IMR-90 (cell line): ENCODE measurements around the gene BCAS3. TPM values are rescaled to one million over a fixed set of nuclear protein-coding genes. Genes with fewer than 3 reads are reported as not detected.

Source experiments
- ATAC-seq: fragments of 200-7000 bp; cut with Tn5 transposase; 2 replicates; pipeline ENCODE4 v1.9.1; 2020; ENCODE audit warnings: low read depth, mild to moderate bottlenecking, moderate library complexity
- BruUV-seq: library from RNA; stranded (reverse); fragments of 400-500 nt; replicated peaks from 2 replicates; lab custom pipeline; 2021; lab: Mats Ljungman, UMichigan
- CTCF ChIA-PET: fragments of 300-600 bp; formaldehyde crosslinking; extraction: SDS; loops from one replicate; lab custom pipeline; 2021; ENCODE audit warnings: antibody characterized with exemption; lab: Yijun Ruan, JAX
- POLR2A ChIA-PET: fragments of 300-600 bp; sonication (Branson Sonifier 250); formaldehyde crosslinking; loops from one replicate; lab custom pipeline; 2022; ENCODE audit warnings: antibody characterized with exemption; ENCODE audit not compliant: unreplicated experiment; lab: Charles Lee
- DNase-seq: peaks from one replicate; pipeline ENCODE4 v3.0.0; 2013
- H2AFZ ChIP-seq: replicated peaks from 2 replicates; pipeline ENCODE3; 2013; ENCODE audit warnings: low read length, mild to moderate bottlenecking; ENCODE audit not compliant: poor library complexity
- H2AK5ac ChIP-seq: 2 replicates; pipeline ENCODE4 v1.6.1; 2013; ENCODE audit warnings: low read depth, low read length, inconsistent platforms
- H2AK9ac ChIP-seq: replicated peaks from 2 replicates; pipeline ENCODE3; 2013; ENCODE audit warnings: mild to moderate bottlenecking, low read depth, low read length, moderate library complexity; ENCODE audit not compliant: poor library complexity
- H2BK120ac ChIP-seq: 2 replicates; pipeline ENCODE4 v1.6.1; 2013; ENCODE audit warnings: low read depth, low read length, inconsistent platforms
- H2BK15ac ChIP-seq: 3 replicates; pipeline ENCODE4 v1.6.1; 2013; ENCODE audit warnings: low read depth, low read length, inconsistent platforms
- H2BK20ac ChIP-seq: 2 replicates; pipeline ENCODE4 v1.6.1; 2013; ENCODE audit warnings: low read depth, mild to moderate bottlenecking, inconsistent platforms, low read length, moderate library complexity
- H2BK5ac ChIP-seq: 2 replicates; pipeline ENCODE4 v1.6.1; 2013; ENCODE audit warnings: mild to moderate bottlenecking, low read depth, low read length, inconsistent platforms; ENCODE audit not compliant: poor library complexity, severe bottlenecking
- H3K14ac ChIP-seq: replicated peaks from 2 replicates; pipeline ENCODE4 v1.6.1; 2013; ENCODE audit warnings: low read depth, low read length, inconsistent platforms
- H3K18ac ChIP-seq: 2 replicates; pipeline ENCODE4 v1.6.1; 2013; ENCODE audit warnings: low read depth, low read length, control low read depth
- H3K23ac ChIP-seq: 2 replicates; pipeline ENCODE4 v1.6.1; 2013; ENCODE audit warnings: low read depth, low read length, inconsistent platforms
- H3K27ac ChIP-seq: 2 replicates; pipeline ENCODE4 v1.5.1; 2013; ENCODE audit warnings: mild to moderate bottlenecking, control low read depth, low read length; ENCODE audit not compliant: insufficient read depth
- H3K27me3 ChIP-seq: 2 replicates; pipeline ENCODE4 v1.6.1; 2013; ENCODE audit warnings: low read length; ENCODE audit not compliant: control insufficient read depth, insufficient read depth
- H3K36me3 ChIP-seq: 2 replicates; pipeline ENCODE4 v1.6.1; 2013; ENCODE audit warnings: low read length, mixed read lengths; ENCODE audit not compliant: control insufficient read depth, insufficient read depth
- H3K4ac ChIP-seq: 2 replicates; pipeline ENCODE4 v1.6.1; 2013; ENCODE audit warnings: low read depth, low read length, inconsistent platforms
- H3K4me1 ChIP-seq: 2 replicates; pipeline ENCODE4 v1.6.1; 2013; ENCODE audit warnings: low read length, mixed read lengths; ENCODE audit not compliant: control insufficient read depth, insufficient read depth
- H3K4me2 ChIP-seq: 2 replicates; pipeline ENCODE4 v1.6.1; 2013; ENCODE audit warnings: low read depth, mild to moderate bottlenecking, control low read depth, low read length, moderate library complexity
- H3K4me3 ChIP-seq: 2 replicates; pipeline ENCODE4 v1.5.1; 2013; ENCODE audit warnings: low read depth, mild to moderate bottlenecking, control low read depth, low read length, moderate library complexity; ENCODE audit not compliant: insufficient read depth
- H3K56ac ChIP-seq: 2 replicates; pipeline ENCODE4 v1.6.1; 2013; ENCODE audit warnings: low read length, inconsistent platforms; ENCODE audit not compliant: insufficient read depth; ENCODE audit errors: extremely low read depth
- H3K79me1 ChIP-seq, 2 experiments: 2 replicates each; pipeline ENCODE4 v1.6.1; 2013; ENCODE audit warnings: low read length in 2 of 2, inconsistent platforms in 1 of 2, low read depth in 1 of 2
- H3K9ac ChIP-seq: 2 replicates; pipeline ENCODE4 v1.6.1; 2013; ENCODE audit warnings: low read depth, low read length, control low read depth
- H3K9me1 ChIP-seq: 2 replicates; pipeline ENCODE4 v1.6.1; 2013; ENCODE audit warnings: low read length, inconsistent platforms; ENCODE audit not compliant: insufficient read depth
- H3K9me3 ChIP-seq: 2 replicates; pipeline ENCODE4 v1.6.1; 2013; ENCODE audit warnings: low read length; ENCODE audit not compliant: control insufficient read depth, insufficient read depth
- H4K20me1 ChIP-seq: 2 replicates; pipeline ENCODE4 v1.6.1; 2013; ENCODE audit warnings: low read length, inconsistent platforms; ENCODE audit not compliant: insufficient read depth
- H4K5ac ChIP-seq: 2 replicates; pipeline ENCODE4 v1.6.1; 2013; ENCODE audit warnings: mild to moderate bottlenecking, low read depth, low read length, control low read depth
- H4K8ac ChIP-seq, 2 experiments: 2 replicates each; pipeline ENCODE4 v1.6.1; 2013; ENCODE audit warnings: low read depth in 2 of 2, low read length in 2 of 2, control low read depth in 1 of 2, inconsistent platforms in 1 of 2
- H4K91ac ChIP-seq: 2 replicates; pipeline ENCODE4 v1.6.1; 2013; ENCODE audit warnings: low read depth, low read length, inconsistent platforms; ENCODE audit not compliant: insufficient read depth
- BHLHE40 ChIP-seq: fragments of 150-350 bp; IDR thresholded peaks from 2 replicates; pipeline ENCODE4 v1.6.1; 2016; ENCODE audit warnings: mild to moderate bottlenecking, low read depth, low read length
- CEBPB ChIP-seq: IDR thresholded peaks from 2 replicates; pipeline ENCODE4 v1.6.1; 2012; ENCODE audit warnings: low read depth, low read length, improper control_type of control experiment
- CHD1 ChIP-seq: IDR thresholded peaks from 2 replicates; pipeline ENCODE4 v1.6.1; 2012; ENCODE audit warnings: low read depth, low read length, improper control_type of control experiment
- FOS ChIP-seq: fragments of 150-350 bp; IDR thresholded peaks from 2 replicates; pipeline ENCODE4 v1.6.1; 2016; ENCODE audit warnings: low read depth, low read length
- MAFK ChIP-seq: IDR thresholded peaks from 2 replicates; pipeline ENCODE4 v1.6.1; 2012; ENCODE audit warnings: low read depth, low read length, improper control_type of control experiment
- MAZ ChIP-seq: IDR thresholded peaks from 2 replicates; pipeline ENCODE4 v1.6.1; 2012; ENCODE audit warnings: low read depth, mild to moderate bottlenecking, low read length, improper control_type of control experiment, moderate library complexity, borderline replicate concordance
- MXI1 ChIP-seq: IDR thresholded peaks from 2 replicates; pipeline ENCODE4 v1.6.1; 2012; ENCODE audit warnings: low read depth, mild to moderate bottlenecking, low read length, moderate library complexity, borderline replicate concordance
- POLR2A ChIP-seq: IDR thresholded peaks from 2 replicates; pipeline ENCODE4 v1.6.1; 2012; ENCODE audit warnings: mild to moderate bottlenecking, low read depth, low read length
- RAD21 ChIP-seq: IDR thresholded peaks from 2 replicates; pipeline ENCODE4 v1.6.1; 2012; ENCODE audit warnings: low read length, improper control_type of control experiment
- RCOR1 ChIP-seq: IDR thresholded peaks from 2 replicates; pipeline ENCODE4 v1.6.1; 2012; ENCODE audit warnings: mild to moderate bottlenecking, low read length, improper control_type of control experiment; ENCODE audit not compliant: insufficient replicate concordance
- RFX5 ChIP-seq: IDR thresholded peaks from 2 replicates; pipeline ENCODE4 v1.8.0; 2012; ENCODE audit warnings: low read depth, mild to moderate bottlenecking, low read length, moderate library complexity
- SMC3 ChIP-seq: fragments of 150-350 bp; IDR thresholded peaks from 2 replicates; pipeline ENCODE4 v1.6.1; 2016; ENCODE audit warnings: low read depth, mild to moderate bottlenecking, antibody characterized with exemption, low read length, moderate library complexity
- USF2 ChIP-seq: fragments of 150-350 bp; IDR thresholded peaks from 2 replicates; pipeline ENCODE4 v1.6.1; 2017; ENCODE audit warnings: mild to moderate bottlenecking, antibody characterized with exemption, low read length, low read depth
- WGBS, 2 experiments: methylation state at CpG; one replicate each; pipeline versions ENCODE4 v1.1.5 to v1.1.7; 2013; ENCODE audit warnings: missing lambda C conversion rate in 2 of 2; ENCODE audit not compliant: insufficient read length in 1 of 2; ENCODE audit errors: extremely low coverage in 2 of 2; 5-methylcytosine and 5-hydroxymethylcytosine counted together
- dilution Hi-C: fragments of 300-500 bp; cut with HindIII; formaldehyde crosslinking; loops from one replicate; pipeline ENCODE4 v1.14.3; 2018; ENCODE audit warnings: low sequenced_read_pairs; ENCODE audit not compliant: unreplicated experiment
- in situ Hi-C: fragments of 300-500 bp; cut with MboI; formaldehyde crosslinking; loops from 3 replicates; pipeline ENCODE4 v1.14.3; 2019; ENCODE audit warnings: low sequenced_read_pairs, inconsistent platforms, mixed read lengths
- intact Hi-C: fragments of 100-400 bp; cut with micrococcal nuclease; formaldehyde crosslinking; loops from 2 replicates; pipeline ENCODE4 v1.10.0; 2022
- polyA plus RNA-seq, 3 experiments: library from polyadenylated mRNA; depleted of rRNA; stranded (reverse); fragments of >200 nt; gene quantifications; 2 replicates each; pipeline ENCODE4 v1.2.3, GENCODE V29; 2012; ENCODE audit warnings: low replicate concordance in 1 of 3
- total RNA-seq: library from RNA; depleted of rRNA; stranded (reverse); fragments of >200 nt; gene quantifications from 2 replicates; pipeline ENCODE4 v1.2.3, GENCODE V29; 2012
- TF ChIP-seq, protein P1 (sequence below): conservative IDR thresholded peaks from 2 replicates; pipeline ENCODE4 v1.5.1; 2012; ENCODE audit warnings: mild to moderate bottlenecking, low read depth, low read length, improper control_type of control experiment
- TF ChIP-seq, protein P2 (sequence below): fragments of 150-350 bp; IDR thresholded peaks from 2 replicates; pipeline ENCODE4 v1.6.1; 2016; ENCODE audit warnings: low read depth, mild to moderate bottlenecking, low read length, moderate library complexity, borderline replicate concordance

Gene BCAS3
- total and polyA plus RNA-seq, 2 of the 4 experiments (the other 2 are of a cell fraction), result 6.3 to 27.1 TPM

DNA sequence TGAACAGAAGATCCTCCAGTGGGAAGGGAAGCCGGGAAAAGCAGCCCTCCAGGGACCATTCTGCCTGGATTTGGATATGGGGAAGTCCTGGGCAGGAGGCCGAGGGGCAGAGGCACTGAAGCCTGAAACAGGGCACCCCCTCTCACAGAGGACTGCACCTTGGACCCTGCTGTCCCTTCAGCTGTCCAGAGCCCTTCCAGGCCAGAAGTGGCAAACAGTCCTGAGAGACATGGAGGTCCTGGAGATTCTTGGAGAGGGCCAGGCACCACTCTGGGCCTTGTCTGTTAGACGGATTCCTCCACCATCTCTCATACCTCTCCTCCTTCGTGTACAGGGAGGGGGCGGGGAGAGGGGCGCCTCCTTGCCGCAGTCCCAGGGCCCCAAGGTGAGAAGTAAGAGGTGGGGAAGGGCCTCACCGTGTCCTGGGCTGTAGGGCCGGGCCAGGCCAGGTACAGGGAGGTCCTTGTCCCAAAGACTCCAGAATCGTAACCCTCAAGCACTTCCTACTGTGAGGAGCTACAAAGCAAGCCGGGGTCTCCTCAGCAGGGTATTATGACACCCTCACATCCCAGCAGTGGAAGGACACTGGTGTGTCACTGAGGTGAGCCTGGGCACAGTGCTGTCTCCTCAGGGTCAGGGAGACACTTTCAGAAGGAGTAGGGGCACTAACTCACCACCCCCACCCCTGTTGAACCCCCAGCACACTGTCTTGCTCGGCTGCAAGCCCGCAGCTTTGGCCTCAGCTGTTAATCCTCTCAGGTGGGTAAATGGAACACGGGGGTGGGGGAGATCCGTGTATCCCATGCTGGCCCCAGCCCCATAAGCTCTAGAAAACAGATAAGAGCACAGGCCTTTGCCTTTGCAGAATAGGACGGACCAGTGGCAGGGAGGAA lies 705.4 kb downstream of the BCAS3 start:
- no peak for DNase-seq
- in situ Hi-C loops, result no loop called here
- H3K27ac ChIP-seq, result no peak overlapping the region
- H3K23ac ChIP-seq, result no peak overlapping the region
- H2BK20ac ChIP-seq, result no peak overlapping the region
- no TSS peak for BruUV-seq
- H4K8ac ChIP-seq, result no peak overlapping the region
- peaks cover 7% of the 10 kb centered on the region for H3K4me1 ChIP-seq
- H4K91ac ChIP-seq, result no peak overlapping the region
- CTCF ChIA-PET, result no interaction called here
- H3K4me3 ChIP-seq, result no peak overlapping the region
- no peaks in the 10 kb centered on the region for H3K9me3 ChIP-seq
- intact Hi-C loops, result no loop called here
- dilution Hi-C loops, result no loop called here
- H4K5ac ChIP-seq, result no peak overlapping the region
- no peak overlapping the region for H2BK120ac ChIP-seq
- no peaks in the 10 kb centered on the region for H3K27me3 ChIP-seq
- H3K4me2 ChIP-seq, result no peak overlapping the region
- H3K4ac ChIP-seq, result peak overlapping the region; percentile 23; the same call in 1 of the 2 replicates
- H2BK15ac ChIP-seq, result no peak overlapping the region
- no peak overlapping the region for H2AFZ ChIP-seq
- no peaks in the 10 kb centered on the region for H3K36me3 ChIP-seq
- POLR2A ChIA-PET, result no interaction called here
- peaks cover 3 to 40% of the 10 kb centered on the region in 2 experiments; a peak in 1 of 4 replicates for H3K79me1 ChIP-seq
- no peak overlapping the region for H2AK9ac ChIP-seq
- no peak overlapping the region for H3K9ac ChIP-seq
- WGBS, 2 experiments, result no CpG with 5 or more reads among the region's 16 CpGs
- no peak overlapping the region for H3K18ac ChIP-seq
- H3K56ac ChIP-seq, result no peak overlapping the region
- peaks cover 27% of the 10 kb centered on the region for H3K9me1 ChIP-seq
- no peaks in the 10 kb centered on the region for H4K20me1 ChIP-seq
- no peak overlapping the region for H3K14ac ChIP-seq
- no peak for ATAC-seq
- H2AK5ac ChIP-seq, result peak overlapping the region; percentile 1; the same call in 1 of the 2 replicates
- no peak overlapping the region for H2BK5ac ChIP-seq
- TF ChIP-seq RFX5 (no peak), CEBPB (no peak), RCOR1 (no peak), USF2 (no peak), BHLHE40 (no peak), MAFK (no peak), SMC3 (no peak), MAZ (no peak), MXI1 (no peak), CHD1 (no peak), RAD21 (no peak), POLR2A (no peak), FOS (no peak)
- TF ChIP-seq, protein P1, sequence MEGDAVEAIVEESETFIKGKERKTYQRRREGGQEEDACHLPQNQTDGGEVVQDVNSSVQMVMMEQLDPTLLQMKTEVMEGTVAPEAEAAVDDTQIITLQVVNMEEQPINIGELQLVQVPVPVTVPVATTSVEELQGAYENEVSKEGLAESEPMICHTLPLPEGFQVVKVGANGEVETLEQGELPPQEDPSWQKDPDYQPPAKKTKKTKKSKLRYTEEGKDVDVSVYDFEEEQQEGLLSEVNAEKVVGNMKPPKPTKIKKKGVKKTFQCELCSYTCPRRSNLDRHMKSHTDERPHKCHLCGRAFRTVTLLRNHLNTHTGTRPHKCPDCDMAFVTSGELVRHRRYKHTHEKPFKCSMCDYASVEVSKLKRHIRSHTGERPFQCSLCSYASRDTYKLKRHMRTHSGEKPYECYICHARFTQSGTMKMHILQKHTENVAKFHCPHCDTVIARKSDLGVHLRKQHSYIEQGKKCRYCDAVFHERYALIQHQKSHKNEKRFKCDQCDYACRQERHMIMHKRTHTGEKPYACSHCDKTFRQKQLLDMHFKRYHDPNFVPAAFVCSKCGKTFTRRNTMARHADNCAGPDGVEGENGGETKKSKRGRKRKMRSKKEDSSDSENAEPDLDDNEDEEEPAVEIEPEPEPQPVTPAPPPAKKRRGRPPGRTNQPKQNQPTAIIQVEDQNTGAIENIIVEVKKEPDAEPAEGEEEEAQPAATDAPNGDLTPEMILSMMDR, result no peak
- TF ChIP-seq, protein P2, sequence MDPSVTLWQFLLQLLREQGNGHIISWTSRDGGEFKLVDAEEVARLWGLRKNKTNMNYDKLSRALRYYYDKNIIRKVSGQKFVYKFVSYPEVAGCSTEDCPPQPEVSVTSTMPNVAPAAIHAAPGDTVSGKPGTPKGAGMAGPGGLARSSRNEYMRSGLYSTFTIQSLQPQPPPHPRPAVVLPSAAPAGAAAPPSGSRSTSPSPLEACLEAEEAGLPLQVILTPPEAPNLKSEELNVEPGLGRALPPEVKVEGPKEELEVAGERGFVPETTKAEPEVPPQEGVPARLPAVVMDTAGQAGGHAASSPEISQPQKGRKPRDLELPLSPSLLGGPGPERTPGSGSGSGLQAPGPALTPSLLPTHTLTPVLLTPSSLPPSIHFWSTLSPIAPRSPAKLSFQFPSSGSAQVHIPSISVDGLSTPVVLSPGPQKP, result no peak
